Suprapubic skin (tissue), 4 donors: ENCODE data around the gene SFI1.

ENCODE experiments used
- EP300 ChIP-seq: sonication (generic); formaldehyde crosslinking; IDR thresholded peaks from one replicate; pipeline ENCODE4 v1.6.1; 2017; ENCODE audit warnings: antibody characterized with exemption
- POLR2AphosphoS5 ChIP-seq, 3 donors: sonication (generic); formaldehyde crosslinking; IDR thresholded peaks; one replicate each; pipeline ENCODE4 v1.6.1; 2017; ENCODE audit warnings: antibody characterized with exemption in 3 of 3
- TF ChIP-seq, protein P1 (sequence below), 2 donors: fragments of 200-600 bp in 1 of 2; fragments of 450-650 bp in 1 of 2; sonication (generic) in 1 of 2; IDR thresholded peaks; one replicate each; pipeline ENCODE4 v1.5.1; 2016 to 2019; ENCODE audit warnings: antibody characterized with exemption in 2 of 2, mild to moderate bottlenecking in 1 of 2, moderate library complexity in 1 of 2

DNA sequence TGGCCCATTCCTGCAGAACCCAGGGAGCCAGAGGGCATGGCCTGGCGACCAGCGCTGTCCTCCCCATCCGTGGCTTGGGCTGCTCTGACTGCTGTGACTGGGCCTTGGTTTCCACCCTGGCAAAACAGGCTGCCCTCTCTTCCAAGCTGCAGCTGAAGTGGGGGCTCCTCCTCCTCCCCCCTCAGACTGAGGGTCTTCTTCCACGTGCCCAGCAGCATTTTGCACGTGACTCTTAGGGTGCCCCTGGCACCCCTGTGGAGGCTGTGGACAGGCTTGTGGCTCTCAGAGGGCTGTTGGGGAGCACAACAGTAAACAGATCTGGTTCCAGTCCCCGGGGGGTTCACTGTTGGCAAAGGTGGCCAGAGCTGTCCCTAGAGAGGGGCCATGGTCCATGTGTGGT, 114.3 kb downstream of the SFI1 start:
- TF ChIP-seq POLR2AphosphoS5 (IDR thresholded peaks at IDR 0.05) (no peak), EP300 (no peak)
- TF ChIP-seq, protein P1, sequence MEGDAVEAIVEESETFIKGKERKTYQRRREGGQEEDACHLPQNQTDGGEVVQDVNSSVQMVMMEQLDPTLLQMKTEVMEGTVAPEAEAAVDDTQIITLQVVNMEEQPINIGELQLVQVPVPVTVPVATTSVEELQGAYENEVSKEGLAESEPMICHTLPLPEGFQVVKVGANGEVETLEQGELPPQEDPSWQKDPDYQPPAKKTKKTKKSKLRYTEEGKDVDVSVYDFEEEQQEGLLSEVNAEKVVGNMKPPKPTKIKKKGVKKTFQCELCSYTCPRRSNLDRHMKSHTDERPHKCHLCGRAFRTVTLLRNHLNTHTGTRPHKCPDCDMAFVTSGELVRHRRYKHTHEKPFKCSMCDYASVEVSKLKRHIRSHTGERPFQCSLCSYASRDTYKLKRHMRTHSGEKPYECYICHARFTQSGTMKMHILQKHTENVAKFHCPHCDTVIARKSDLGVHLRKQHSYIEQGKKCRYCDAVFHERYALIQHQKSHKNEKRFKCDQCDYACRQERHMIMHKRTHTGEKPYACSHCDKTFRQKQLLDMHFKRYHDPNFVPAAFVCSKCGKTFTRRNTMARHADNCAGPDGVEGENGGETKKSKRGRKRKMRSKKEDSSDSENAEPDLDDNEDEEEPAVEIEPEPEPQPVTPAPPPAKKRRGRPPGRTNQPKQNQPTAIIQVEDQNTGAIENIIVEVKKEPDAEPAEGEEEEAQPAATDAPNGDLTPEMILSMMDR (IDR thresholded peaks at IDR 0.05), result no peak
